Activated CD8-positive, alpha-beta memory T cell treated with anti-CD3 and anti-CD28 coated beads for 36 hours (primary cell): Measurements from ENCODE around the gene FRY. TPM values are rescaled to one million over a fixed set of nuclear protein-coding genes. Genes with fewer than 3 reads are reported as not detected.

Source experiments
- CTCF ChIA-PET: fragments of 350-600 bp; sonication (Branson Sonifier 250); formaldehyde crosslinking; loops from one replicate; lab custom pipeline; 2021; ENCODE audit warnings: antibody characterized with exemption; lab: Charles Lee
- POLR2A ChIA-PET: fragments of 350-600 bp; sonication (Branson Sonifier 250); formaldehyde crosslinking; loops from one replicate; lab custom pipeline; 2021; ENCODE audit warnings: antibody characterized with exemption; lab: Charles Lee
- total RNA-seq, 2 experiments: library from RNA; stranded (reverse); gene quantifications; one replicate each; pipeline ENCODE4 v1.2.3, GENCODE V29; 2021

FRY gene
- total RNA-seq, 2 experiments from 2014 or later = 0.42 to 0.44 TPM

DNA sequence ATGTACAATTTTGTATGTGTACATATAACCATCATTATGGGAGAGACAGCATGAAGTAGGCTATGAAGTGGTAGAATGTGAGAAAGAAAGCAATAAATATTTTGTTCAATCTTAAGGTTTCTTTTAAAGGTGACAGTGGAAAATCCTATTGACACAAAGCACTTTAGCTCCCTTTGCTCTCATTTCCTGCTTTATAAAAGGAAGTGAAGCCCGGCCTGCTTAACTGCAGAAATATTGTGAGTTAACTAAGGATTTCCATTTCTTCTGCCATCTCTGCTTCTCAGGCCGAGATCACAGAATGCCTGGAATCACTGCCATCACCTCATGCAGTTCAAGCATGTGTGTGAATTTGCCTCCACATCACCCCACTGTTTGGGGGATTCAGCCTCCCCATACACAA, 83.5 kb downstream of the FRY start:
- CTCF ChIA-PET = no interaction called here
- POLR2A ChIA-PET = no interaction called here

DNA sequence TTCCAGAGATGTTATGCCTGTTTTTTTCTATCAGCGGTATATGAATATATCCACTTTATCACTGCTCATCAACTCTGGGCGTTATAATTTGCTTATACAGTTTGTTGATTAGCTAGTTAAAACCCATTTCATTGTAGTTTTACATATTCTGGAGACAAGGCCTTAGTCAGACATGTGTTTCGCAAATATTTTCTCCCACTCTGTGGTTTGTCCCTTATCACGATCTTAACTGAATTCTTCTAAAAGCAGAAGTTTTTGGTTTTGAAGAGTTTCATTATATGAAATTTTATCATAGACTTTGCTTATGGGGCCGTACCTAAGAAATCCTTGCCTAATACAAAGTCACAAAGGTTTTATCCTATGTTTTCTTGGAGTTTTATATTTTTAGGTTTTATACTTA, 84.6 kb downstream of the FRY start:
- POLR2A ChIA-PET = no interaction called here

GRCh38 chr13:32117001-32117400, 85.4 kb downstream of the FRY start:
- CTCF ChIA-PET = no interaction called here
- POLR2A ChIA-PET = no interaction called here

More for the DNA sequence above, 84.6 kb downstream of the FRY start:
- CTCF ChIA-PET = no interaction called here

- ChIA-PET CTCF (no interaction called here), POLR2A (no interaction called here)
Measured at GRCh38 chr13:32117701-32118100, 86.1 kb downstream of the FRY start.

DNA sequence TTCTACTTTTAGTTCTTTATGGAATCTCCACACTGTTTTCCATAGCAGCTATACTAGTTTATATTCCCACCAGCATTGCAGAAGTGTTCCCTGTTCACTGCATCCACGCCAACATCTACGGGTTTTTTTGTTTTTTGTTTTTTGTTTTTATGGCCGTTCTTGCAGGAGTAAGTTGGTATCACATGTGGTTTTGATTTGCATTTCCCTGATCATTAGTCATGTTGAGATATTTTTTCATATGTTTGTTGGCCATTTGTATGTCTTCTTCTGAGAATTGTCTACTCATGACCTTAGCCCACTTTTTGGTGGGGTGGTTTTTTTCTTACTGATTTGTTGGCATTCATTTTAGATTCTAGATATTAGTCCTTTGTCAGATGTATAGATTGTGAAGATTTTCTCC, 89.7 kb downstream of the FRY start:
- CTCF ChIA-PET = no interaction called here
- POLR2A ChIA-PET = no interaction called here

DNA sequence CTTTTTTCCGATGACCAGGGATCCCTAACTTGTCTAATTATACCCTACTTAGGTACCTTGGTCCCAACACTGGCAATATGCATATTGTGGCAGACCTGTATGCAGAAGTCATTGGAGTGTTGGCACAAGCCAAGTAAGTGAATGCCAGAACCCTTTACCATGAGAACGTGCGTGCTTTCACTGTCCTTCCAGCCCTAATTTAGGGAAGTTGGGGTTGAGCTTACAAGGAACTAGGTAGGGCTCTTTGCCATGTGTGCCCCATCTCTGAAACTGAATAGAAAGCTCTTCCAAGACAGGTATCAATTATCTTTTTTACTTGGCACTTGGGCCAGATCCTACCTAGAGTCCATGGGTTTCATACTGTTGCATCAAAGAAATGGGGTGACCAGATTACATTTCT, 93.2 kb downstream of the FRY start:
- ChIA-PET POLR2A (no interaction called here), CTCF (no interaction called here)

DNA sequence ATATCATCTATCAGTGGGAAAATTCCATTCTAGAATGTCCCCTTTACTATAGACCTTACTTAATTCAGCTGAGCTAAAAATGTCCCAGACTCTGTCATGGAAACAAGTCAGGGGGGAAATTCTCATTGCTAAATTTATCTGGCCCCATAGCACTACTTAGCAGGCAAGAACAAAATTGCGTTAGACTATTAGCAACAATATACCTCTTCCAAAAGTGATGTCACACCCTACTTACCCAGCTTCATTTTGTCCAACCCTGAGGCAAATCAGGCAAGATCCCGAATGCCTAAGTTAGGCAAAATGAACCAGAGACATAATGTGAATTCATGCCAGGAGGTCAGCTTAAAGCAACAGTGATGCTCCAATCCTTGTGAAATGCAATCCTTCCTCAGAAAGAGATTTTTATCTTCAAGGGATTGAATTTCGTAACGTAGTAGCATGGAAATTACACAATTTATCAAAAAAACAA, 93.7 kb downstream of the FRY start:
- ChIA-PET POLR2A (no interaction called here), CTCF (no interaction called here)

DNA sequence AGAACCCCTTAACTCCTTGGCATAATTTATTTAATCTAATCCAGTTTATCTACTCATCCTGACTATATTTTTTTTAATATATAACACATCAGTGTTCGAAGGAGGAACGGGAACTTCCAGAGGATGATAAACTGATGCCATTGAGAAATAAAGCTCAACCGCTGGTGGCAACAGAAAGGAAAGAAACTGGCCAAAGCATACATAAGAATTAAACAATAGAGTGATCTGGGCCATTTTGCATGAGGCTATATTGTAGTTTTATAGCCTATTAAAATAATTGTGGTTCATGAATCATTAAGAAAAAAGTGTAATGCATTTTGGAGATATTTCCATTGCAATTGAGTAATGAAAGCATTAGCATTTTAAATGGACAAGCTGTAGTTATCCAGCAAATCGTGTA, 94.2 kb downstream of the FRY start:
- ChIA-PET CTCF (no interaction called here), POLR2A (no interaction called here)

- ChIA-PET POLR2A (no interaction called here), CTCF (no interaction called here)
Measured at GRCh38 chr13:32126278-32126677, 94.7 kb downstream of the FRY start.

GRCh38 chr13:32126756-32127155, 95.2 kb downstream of the FRY start:
- POLR2A ChIA-PET = no interaction called here
- CTCF ChIA-PET = no interaction called here

DNA sequence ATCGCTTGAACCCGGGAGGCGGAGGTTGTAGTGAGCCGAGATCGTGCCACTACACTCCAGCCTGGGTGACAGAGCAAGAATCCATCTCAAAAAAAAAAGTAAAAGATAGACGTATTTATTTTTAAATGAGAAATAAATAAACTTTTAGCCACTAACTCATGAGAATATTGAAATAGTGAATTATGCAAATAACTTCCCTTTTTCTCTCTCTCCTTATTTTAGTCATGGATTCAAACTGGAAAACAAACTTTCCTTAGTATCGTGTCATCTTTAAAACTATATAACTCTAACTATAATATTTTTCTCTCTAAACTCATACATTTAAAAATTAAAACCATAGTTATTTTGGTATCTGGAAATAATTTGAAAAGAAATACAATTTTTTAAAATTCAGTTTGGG, 96.1 kb downstream of the FRY start:
- POLR2A ChIA-PET = no interaction called here
- CTCF ChIA-PET = no interaction called here

- POLR2A ChIA-PET = no interaction called here
- CTCF ChIA-PET = no interaction called here
Measured at GRCh38 chr13:32134241-32135055, 102.9 kb downstream of the FRY start.

DNA sequence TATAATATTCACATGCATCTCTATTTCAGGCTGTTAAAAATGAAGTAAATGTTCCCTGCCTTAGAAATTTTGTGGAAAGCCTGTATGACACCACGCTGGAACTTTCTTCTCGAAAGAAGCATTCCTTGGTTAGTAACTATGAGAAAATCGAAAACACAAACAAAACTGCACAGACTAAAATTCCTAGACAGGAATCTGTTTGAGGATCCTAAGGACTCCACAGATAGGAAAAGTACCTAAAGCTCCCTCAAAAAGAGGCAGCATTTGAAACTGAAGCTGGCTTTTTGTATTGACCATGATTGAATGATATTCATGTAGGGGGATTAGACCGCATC, 103.4 kb downstream of the FRY start:
- ChIA-PET CTCF (no interaction called here), POLR2A (no interaction called here)

- POLR2A ChIA-PET = no interaction called here
Measured at GRCh38 chr13:32135655-32136054, 104.1 kb downstream of the FRY start.

GRCh38 chr13:32136061-32136460, 104.5 kb downstream of the FRY start:
- ChIA-PET CTCF (no interaction called here), POLR2A (no interaction called here)

More at GRCh38 chr13:32135655-32136054, 104.1 kb downstream of the FRY start:
- CTCF ChIA-PET = no interaction called here

GRCh38 chr13:32136716-32137115, 105.1 kb downstream of the FRY start:
- CTCF ChIA-PET = no interaction called here

GRCh38 chr13:32139251-32139650, 107.7 kb downstream of the FRY start:
- CTCF ChIA-PET = no interaction called here
- POLR2A ChIA-PET = no interaction called here

More at GRCh38 chr13:32136716-32137115, 105.1 kb downstream of the FRY start:
- POLR2A ChIA-PET = no interaction called here

- ChIA-PET POLR2A (no interaction called here), CTCF (no interaction called here)
Measured at GRCh38 chr13:32140109-32140508, 108.5 kb downstream of the FRY start.

DNA sequence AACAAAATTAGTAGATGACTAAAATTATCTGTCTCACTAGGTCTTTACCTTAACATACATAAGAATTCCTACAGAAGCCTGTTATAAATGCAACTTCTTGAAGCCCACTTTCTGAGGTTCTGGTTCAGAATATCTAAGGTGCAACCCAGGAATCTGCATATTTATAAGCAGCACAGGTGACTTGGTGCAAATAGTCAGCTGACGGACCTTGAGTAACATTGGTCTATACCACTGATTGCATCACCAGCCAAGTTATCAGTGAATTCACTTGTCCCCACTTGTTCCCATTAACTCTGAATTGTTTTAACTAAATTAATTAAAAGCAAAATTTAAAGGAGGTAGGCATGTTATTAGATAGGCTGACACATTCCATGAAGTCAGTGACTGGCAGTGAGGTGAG, 109.9 kb downstream of the FRY start:
- CTCF ChIA-PET = no interaction called here
- POLR2A ChIA-PET = no interaction called here

GRCh38 chr13:32142115-32142514, 110.5 kb downstream of the FRY start:
- ChIA-PET POLR2A (no interaction called here), CTCF (no interaction called here)

DNA sequence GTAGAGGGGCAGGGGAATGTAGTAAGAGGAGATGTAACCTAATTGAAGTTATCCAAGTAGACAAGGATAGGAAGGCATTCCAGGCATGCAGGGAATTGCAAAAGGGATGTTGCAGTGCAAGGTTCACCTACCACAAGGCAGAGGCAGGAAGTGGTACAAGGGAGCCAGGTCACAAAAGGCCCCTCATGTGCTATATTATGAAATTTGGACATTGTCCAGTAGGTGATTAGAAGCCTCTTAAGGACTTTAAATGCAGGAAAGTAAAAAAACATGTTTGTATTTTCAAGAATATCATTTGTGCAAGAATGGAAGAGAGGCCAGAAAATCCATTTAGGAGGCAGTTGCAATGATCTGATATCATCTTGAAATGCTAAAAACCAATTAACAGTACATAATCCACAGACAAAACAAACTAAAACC, 111.4 kb downstream of the FRY start:
- POLR2A ChIA-PET = no interaction called here
- CTCF ChIA-PET = no interaction called here

- CTCF ChIA-PET = no interaction called here
Measured at GRCh38 chr13:32147193-32147592, 115.6 kb downstream of the FRY start.

More at GRCh38 chr13:32147193-32147592, 115.6 kb downstream of the FRY start:
- POLR2A ChIA-PET = no interaction called here
